HK-2 (cell line): ENCODE measurements around the gene SOCS3.
"Not testable (repeated sequence)": the region's sequence is repeated elsewhere in the genome, so short reads cannot be mapped to it uniquely, and the experiment has no call there.

ENCODE experiments used
- DNase-seq: peaks from one replicate; pipeline ENCODE4 v3.0.0-alpha.2; 2018; ENCODE audit not compliant: unreplicated experiment

The SOCS3 gene

GRCh38 chr17:78309659-78310255 lies 50.1 kb downstream of the SOCS3 start:
- not testable (repeated sequence) for DNase-seq

GRCh38 chr17:78307887-78308638 lies 51.8 kb downstream of the SOCS3 start:
- DNase-seq = no peak

GRCh38 chr17:78306913-78307312 lies 53.0 kb downstream of the SOCS3 start:
- DNase-seq = no peak
